GM19455 (cell line): ENCODE measurements around the gene CERK.

Experiments used
- ATAC-seq: cut with Tn5 transposase; IDR thresholded peaks from one replicate; pipeline ENCODE4 v1.9.1; 2021; ENCODE audit not compliant: unreplicated experiment

Gene CERK

GRCh38 chr22:46766611-46767010 lies 28.6 kb upstream of the CERK start:
- ATAC-seq: no peak

GRCh38 chr22:46764779-46765485 lies 26.9 kb upstream of the CERK start:
- ATAC-seq: no peak

GRCh38 chr22:46764140-46764680 lies 26.2 kb upstream of the CERK start:
- no peak for ATAC-seq

- peak; percentile 56 for ATAC-seq
Observed at GRCh38 chr22:46763051-46763705, 25.1 kb upstream of the CERK start.

- ATAC-seq: peak; percentile 66
Observed at GRCh38 chr22:46762238-46763050, 24.4 kb upstream of the CERK start, which contains the start of gene TBC1D22A. Gene TBC1D22A, plus strand, starts transcription at chr22:46762650. Its CDS starts 137 bp downstream, at chr22:46762787.

GRCh38 chr22:46761539-46762237 lies 23.6 kb upstream of the CERK start:
- no peak for ATAC-seq

GRCh38 chr22:46761017-46761416 lies 23.0 kb upstream of the CERK start:
- no peak for ATAC-seq

- ATAC-seq: no peak
Observed at GRCh38 chr22:46758867-46759290, 20.8 kb upstream of the CERK start.

- ATAC-seq: no peak
Observed at GRCh38 chr22:46758121-46758520, 20.1 kb upstream of the CERK start.

- no peak for ATAC-seq
Observed at GRCh38 chr22:46757104-46757503, 19.1 kb upstream of the CERK start.

- ATAC-seq: no peak
Observed at GRCh38 chr22:46756097-46756496, 18.0 kb upstream of the CERK start.

- ATAC-seq: no peak
Observed at GRCh38 chr22:46755525-46755924, 17.5 kb upstream of the CERK start.

GRCh38 chr22:46754826-46755225 lies 16.8 kb upstream of the CERK start:
- no peak for ATAC-seq

GRCh38 chr22:46754110-46754799 lies 16.2 kb upstream of the CERK start:
- no peak for ATAC-seq

- ATAC-seq: no peak
Observed at GRCh38 chr22:46753761-46754109, 15.7 kb upstream of the CERK start.

- ATAC-seq: no peak
Observed at GRCh38 chr22:46753360-46753759, 15.3 kb upstream of the CERK start.

GRCh38 chr22:46752988-46753310 lies 14.9 kb upstream of the CERK start:
- ATAC-seq: no peak

GRCh38 chr22:46752286-46752987 lies 14.4 kb upstream of the CERK start:
- no peak for ATAC-seq

GRCh38 chr22:46750863-46751443 lies 12.9 kb upstream of the CERK start:
- no peak for ATAC-seq

GRCh38 chr22:46750530-46750800 lies 12.4 kb upstream of the CERK start:
- ATAC-seq: no peak
